Astrocyte (in vitro differentiated cells and primary cell): ENCODE data around the gene SLC7A6OS. TPM values are rescaled to one million over a fixed set of nuclear protein-coding genes. Genes with fewer than 3 reads are reported as not detected.

Experiments
- DNase-seq: peaks from one replicate; pipeline ENCODE4 v3.0.0-alpha.2; 2010; ENCODE audit warnings: low read depth
- FAIRE-seq: peaks from 2 replicates; lab custom pipeline; 2011; peaks lifted over from hg19 to GRCh38; lab: Jason Lieb, UNC
- H2AFZ ChIP-seq: 2 replicates; pipeline ENCODE4 v1.6.0; 2012; ENCODE audit warnings: low read depth, low read length, inconsistent platforms
- H3K27ac ChIP-seq: 2 replicates; pipeline ENCODE4 v1.5.1; 2011; ENCODE audit warnings: low read depth, low read length, inconsistent platforms
- H3K27me3 ChIP-seq: 2 replicates; pipeline ENCODE4 v1.6.0; 2011; ENCODE audit warnings: low read length, inconsistent platforms; ENCODE audit not compliant: insufficient read depth
- H3K36me3 ChIP-seq: 2 replicates; pipeline ENCODE4 v1.5.1; 2011; ENCODE audit warnings: low read length, inconsistent platforms; ENCODE audit not compliant: insufficient read depth
- H3K4me1 ChIP-seq: 2 replicates; pipeline ENCODE4 v1.5.1; 2011; ENCODE audit warnings: low read length, inconsistent platforms; ENCODE audit not compliant: insufficient read depth
- H3K4me2 ChIP-seq: 2 replicates; pipeline ENCODE4 v1.6.0; 2012; ENCODE audit warnings: low read length, inconsistent platforms
- H3K4me3 ChIP-seq: 2 replicates; pipeline ENCODE4 v1.5.1; 2011; ENCODE audit warnings: low read depth, mild to moderate bottlenecking, low read length, inconsistent platforms; ENCODE audit not compliant: insufficient read depth
- H3K79me2 ChIP-seq: 2 replicates; pipeline ENCODE4 v1.6.0; 2012; ENCODE audit warnings: mild to moderate bottlenecking, low read length, inconsistent platforms; ENCODE audit not compliant: insufficient read depth
- H3K9ac ChIP-seq: 2 replicates; pipeline ENCODE4 v1.6.0; 2012; ENCODE audit warnings: mild to moderate bottlenecking, low read length, inconsistent platforms
- H3K9me3 ChIP-seq: 2 replicates; pipeline ENCODE4 v1.5.1; 2012; ENCODE audit warnings: low read depth, mild to moderate bottlenecking, low read length, inconsistent platforms; ENCODE audit not compliant: insufficient read depth
- H4K20me1 ChIP-seq: 2 replicates; pipeline ENCODE4 v1.6.0; 2012; ENCODE audit warnings: low read length, inconsistent platforms; ENCODE audit not compliant: insufficient read depth
- H3K27ac Mint-ChIP-seq: one replicate; pipeline ENCODE4 v1.8.0; 2021; ENCODE audit warnings: mild to moderate bottlenecking, mixed read lengths; ENCODE audit not compliant: unreplicated experiment
- H3K27me3 Mint-ChIP-seq: one replicate; pipeline ENCODE4 v1.8.0; 2021; ENCODE audit warnings: low read depth, mixed read lengths; ENCODE audit not compliant: unreplicated experiment
- H3K36me3 Mint-ChIP-seq: one replicate; pipeline ENCODE4 v1.8.0; 2021; ENCODE audit warnings: low read depth, mixed read lengths; ENCODE audit not compliant: unreplicated experiment
- H3K4me1 Mint-ChIP-seq: one replicate; pipeline ENCODE4 v1.8.0; 2021; ENCODE audit warnings: low read depth, mixed read lengths; ENCODE audit not compliant: unreplicated experiment
- H3K4me3 Mint-ChIP-seq: one replicate; pipeline ENCODE4 v1.8.0; 2021; ENCODE audit warnings: mild to moderate bottlenecking, moderate library complexity, mixed read lengths; ENCODE audit not compliant: unreplicated experiment
- H3K9me3 Mint-ChIP-seq: one replicate; pipeline ENCODE4 v1.8.0; 2021; ENCODE audit warnings: mild to moderate bottlenecking, mixed read lengths; ENCODE audit not compliant: unreplicated experiment
- EZH2 ChIP-seq: IDR thresholded peaks from 2 replicates; pipeline ENCODE4 v1.6.1; 2012; ENCODE audit warnings: mild to moderate bottlenecking, low read length, inconsistent platforms; ENCODE audit not compliant: insufficient read depth
- total RNA-seq: library from RNA; stranded (reverse); gene quantifications from 2 replicates; pipeline ENCODE4 v1.2.1, GENCODE V29; 2021
- TF ChIP-seq, protein P1 (sequence below): IDR thresholded peaks from 2 replicates; pipeline ENCODE4 v1.5.1; 2011; ENCODE audit warnings: low read depth, mild to moderate bottlenecking, inconsistent platforms, low read length, moderate library complexity; ENCODE audit not compliant: insufficient read depth

Gene SLC7A6OS
- total RNA-seq, 1 donor from 2014 or later, result 16.7 TPM

DNA sequence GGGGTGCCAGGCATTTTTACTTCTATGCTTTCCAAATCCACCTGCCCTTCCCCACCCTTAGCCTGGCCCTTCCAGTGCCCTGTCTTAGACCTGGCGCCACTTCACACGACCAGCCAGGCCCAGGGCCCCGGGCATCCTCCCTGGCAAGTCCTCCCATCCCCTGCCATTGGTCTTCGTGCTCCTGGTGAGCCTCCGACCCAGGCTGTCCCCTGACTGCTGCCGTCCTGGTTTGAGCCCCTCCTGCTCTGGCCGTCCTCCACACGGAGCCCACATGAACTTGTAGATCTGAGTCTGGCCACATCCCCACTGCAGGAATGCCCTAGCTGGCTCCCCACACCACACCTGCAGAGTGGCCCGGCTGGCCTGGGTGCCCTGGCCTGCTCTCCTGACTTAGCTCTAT, 44.1 kb upstream of the SLC7A6OS start:
- Histone ChIP-seq H2AFZ (no peak overlapping the region), H3K27me3 (no peaks in the 10 kb centered on the region), H3K27ac (no peak overlapping the region), H3K4me3 (no peak overlapping the region), H3K4me1 (no peaks in the 10 kb centered on the region), H3K79me2 (no peaks in the 10 kb centered on the region), H3K9me3 (no peaks in the 10 kb centered on the region), H3K36me3 (peaks cover 5% of the 10 kb centered on the region), H4K20me1 (peaks cover 8% of the 10 kb centered on the region), H3K4me2 (no peak overlapping the region), H3K9ac (no peak overlapping the region)
- no peaks in the 10 kb centered on the region for H3K9me3 Mint-ChIP-seq
- DNase-seq, result no peak
- TF ChIP-seq, protein P1, sequence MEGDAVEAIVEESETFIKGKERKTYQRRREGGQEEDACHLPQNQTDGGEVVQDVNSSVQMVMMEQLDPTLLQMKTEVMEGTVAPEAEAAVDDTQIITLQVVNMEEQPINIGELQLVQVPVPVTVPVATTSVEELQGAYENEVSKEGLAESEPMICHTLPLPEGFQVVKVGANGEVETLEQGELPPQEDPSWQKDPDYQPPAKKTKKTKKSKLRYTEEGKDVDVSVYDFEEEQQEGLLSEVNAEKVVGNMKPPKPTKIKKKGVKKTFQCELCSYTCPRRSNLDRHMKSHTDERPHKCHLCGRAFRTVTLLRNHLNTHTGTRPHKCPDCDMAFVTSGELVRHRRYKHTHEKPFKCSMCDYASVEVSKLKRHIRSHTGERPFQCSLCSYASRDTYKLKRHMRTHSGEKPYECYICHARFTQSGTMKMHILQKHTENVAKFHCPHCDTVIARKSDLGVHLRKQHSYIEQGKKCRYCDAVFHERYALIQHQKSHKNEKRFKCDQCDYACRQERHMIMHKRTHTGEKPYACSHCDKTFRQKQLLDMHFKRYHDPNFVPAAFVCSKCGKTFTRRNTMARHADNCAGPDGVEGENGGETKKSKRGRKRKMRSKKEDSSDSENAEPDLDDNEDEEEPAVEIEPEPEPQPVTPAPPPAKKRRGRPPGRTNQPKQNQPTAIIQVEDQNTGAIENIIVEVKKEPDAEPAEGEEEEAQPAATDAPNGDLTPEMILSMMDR, result no peak
- TF ChIP-seq EZH2, result no peak
- H3K4me3 Mint-ChIP-seq, result no peak overlapping the region
- H3K36me3 Mint-ChIP-seq, result peaks cover 10% of the 10 kb centered on the region
- H3K27me3 Mint-ChIP-seq, result no peaks in the 10 kb centered on the region
- no peak overlapping the region for H3K27ac Mint-ChIP-seq
- FAIRE-seq, result no peak
- H3K4me1 Mint-ChIP-seq, result peaks cover 3% of the 10 kb centered on the region

GRCh38 chr16:68353366-68353765, 42.6 kb upstream of the SLC7A6OS start:
- H3K79me2 ChIP-seq, result no peaks in the 10 kb centered on the region
- Mint-ChIP-seq H3K27ac (no peak overlapping the region), H3K36me3 (peaks cover 14% of the 10 kb centered on the region), H3K4me3 (no peak overlapping the region), H3K27me3 (no peaks in the 10 kb centered on the region), H3K9me3 (no peaks in the 10 kb centered on the region), H3K4me1 (peaks cover 3% of the 10 kb centered on the region)
- TF ChIP-seq, protein P1, result no peak
- no peak for TF ChIP-seq EZH2
- no peak overlapping the region for H3K9ac ChIP-seq
- H3K27me3 ChIP-seq, result no peaks in the 10 kb centered on the region
- no peaks in the 10 kb centered on the region for H3K4me1 ChIP-seq
- no peak overlapping the region for H2AFZ ChIP-seq
- no peak overlapping the region for H3K27ac ChIP-seq
- no peak overlapping the region for H3K4me3 ChIP-seq
- H4K20me1 ChIP-seq, result peaks cover 9% of the 10 kb centered on the region
- no peak for DNase-seq
- no peaks in the 10 kb centered on the region for H3K9me3 ChIP-seq
- FAIRE-seq, result no peak
- no peak overlapping the region for H3K4me2 ChIP-seq
- H3K36me3 ChIP-seq, result peaks cover 10% of the 10 kb centered on the region

DNA sequence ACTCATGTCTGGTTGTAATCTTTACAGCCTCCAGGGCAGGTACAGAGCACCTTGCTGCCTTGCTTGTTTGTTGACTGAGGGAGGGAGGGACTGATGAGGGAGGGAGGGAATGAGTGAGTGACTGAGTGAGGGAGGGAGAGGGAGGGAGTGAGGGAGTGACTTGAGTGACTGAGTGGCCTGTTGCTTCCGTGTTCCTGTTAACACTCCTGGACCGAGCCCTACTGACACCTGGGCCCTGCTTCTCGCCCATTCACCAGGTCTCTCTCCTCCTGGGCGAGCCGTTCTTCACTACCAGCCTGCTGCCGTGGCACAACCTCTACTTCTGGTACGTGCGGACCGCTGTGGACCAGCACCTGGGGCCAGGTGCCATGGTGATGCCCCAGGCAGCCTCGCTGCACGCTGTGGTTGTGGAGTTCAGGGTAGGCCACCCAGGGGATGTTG, 41.3 kb upstream of the SLC7A6OS start:
- Histone ChIP-seq H3K27me3 (no peaks in the 10 kb centered on the region), H3K9me3 (no peaks in the 10 kb centered on the region), H2AFZ (no peak overlapping the region), H3K4me2 (no peak overlapping the region), H4K20me1 (peaks cover 11% of the 10 kb centered on the region), H3K4me3 (no peak overlapping the region), H3K4me1 (no peaks in the 10 kb centered on the region), H3K36me3 (peaks cover 12% of the 10 kb centered on the region), H3K27ac (no peak overlapping the region), H3K79me2 (no peaks in the 10 kb centered on the region), H3K9ac (no peak overlapping the region)
- TF ChIP-seq, protein P1, result no peak
- no peak for TF ChIP-seq EZH2
- DNase-seq (no peak), FAIRE-seq (no peak)
- H3K36me3 Mint-ChIP-seq, result peaks cover 9% of the 10 kb centered on the region
- H3K27ac Mint-ChIP-seq, result no peak overlapping the region
- no peaks in the 10 kb centered on the region for H3K9me3 Mint-ChIP-seq
- no peak overlapping the region for H3K4me3 Mint-ChIP-seq
- peaks cover 3% of the 10 kb centered on the region for H3K4me1 Mint-ChIP-seq
- no peaks in the 10 kb centered on the region for H3K27me3 Mint-ChIP-seq
